ENCODE measurements around the gene EVL. TPM values are rescaled to one million over a fixed set of nuclear protein-coding genes. Genes with fewer than 3 reads are reported as not detected.
"Not testable (repeated sequence)": the region's sequence is repeated elsewhere in the genome, so short reads cannot be mapped to it uniquely, and the experiment has no call there.

EVL gene
- total RNA-seq, 4 donors from 2014 or later, result 22.8 to 86.4 (median 45.2) TPM

DNA sequence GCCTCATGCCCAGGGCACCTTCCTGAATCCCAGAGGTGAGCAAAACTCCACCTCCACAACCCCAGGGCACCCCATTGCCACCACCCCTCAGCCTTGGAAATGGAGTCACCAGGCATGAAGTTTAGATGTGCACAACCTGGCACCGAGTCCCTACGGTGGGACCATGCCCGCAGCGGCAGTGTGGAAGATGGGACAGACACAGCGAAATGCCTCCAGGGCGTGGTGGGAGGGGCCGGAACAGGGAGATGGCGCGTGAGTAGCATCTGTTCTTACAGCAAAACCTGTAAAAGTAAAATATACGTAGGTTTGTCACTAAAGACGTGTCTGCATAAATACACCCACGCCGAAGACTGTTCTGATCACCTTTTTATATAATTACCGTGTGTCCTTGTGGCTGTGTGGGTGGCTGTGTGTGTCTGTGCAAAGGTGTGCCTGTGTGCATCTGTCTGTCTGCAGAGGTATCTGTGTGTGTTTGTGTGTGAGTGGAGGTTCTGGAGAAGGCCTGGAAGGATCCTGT lies 111.6 kb downstream of the EVL start:
- Histone ChIP-seq H3K4me1 (peaks cover 0 to 6% (median 2%) of the 10 kb centered on the region in 4 donors), H3K27ac (no peak overlapping the region), H3K27me3 (no peaks in the 10 kb centered on the region), H3K9me3 (no peaks in the 10 kb centered on the region), H3K36me3 (no peaks in the 10 kb centered on the region), H3K4me3 (no peak overlapping the region)
- 73 to 88% methylated on average over 3 to 14 of the region's 14 CpGs for WGBS, 2 donors (ENCODE audit: low coverage in 1 of 2)
- no peak for DNase-seq
- TF ChIP-seq POLR2A (IDR thresholded peaks at IDR 0.05), result no peak
- in situ Hi-C loops (cut with MboI; ENCODE audit: low pct_ligation_motif_present in 1 of 4, low pct_unique_long_range_greater_than_20kb in 1 of 4, low sequenced_read_pairs in 3 of 4) (loop anchor here in 2 of 4 donors (25.0 kb wide), 1 partner anchor 190 kb away; no protein-coding TSS in a partner anchor), intact Hi-C loops (cut with DNase I; ENCODE audit: low total_unique reads) (no loop called here)

DNA sequence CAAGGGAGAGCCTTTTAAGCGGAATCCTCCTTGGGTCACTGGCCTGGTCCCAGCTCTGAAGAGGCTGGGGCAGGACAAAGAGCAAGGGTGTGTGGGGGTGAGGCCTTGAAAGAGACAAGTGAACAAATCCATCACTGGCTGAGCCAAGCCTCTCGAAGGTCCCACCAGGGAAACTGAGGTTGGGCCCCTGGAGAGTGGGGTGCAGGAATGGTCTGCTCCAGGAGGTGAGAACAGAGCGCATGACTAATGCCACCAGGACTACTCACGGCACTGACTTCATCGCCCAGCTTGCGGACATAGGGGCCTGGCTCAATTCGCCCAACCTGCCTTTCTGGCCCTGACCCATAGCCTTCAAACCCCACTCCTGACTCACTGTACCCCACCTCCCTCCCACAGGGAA lies 113.5 kb downstream of the EVL start:
- H3K27ac ChIP-seq, result no peak overlapping the region
- H3K9me3 ChIP-seq, result no peaks in the 10 kb centered on the region
- no peak overlapping the region for H3K4me3 ChIP-seq
- peaks cover 0 to 6% (median 2%) of the 10 kb centered on the region in 4 donors for H3K4me1 ChIP-seq
- no peaks in the 10 kb centered on the region for H3K36me3 ChIP-seq
- in situ Hi-C loops (cut with MboI; ENCODE audit: low pct_ligation_motif_present in 1 of 4, low pct_unique_long_range_greater_than_20kb in 1 of 4, low sequenced_read_pairs in 3 of 4), result loop anchor here in 2 of 4 donors (25.0 kb wide), 1 partner anchor 191 kb away; no protein-coding TSS in a partner anchor
- TF ChIP-seq POLR2A (IDR thresholded peaks at IDR 0.05) (no peak), EP300 (IDR thresholded peaks at IDR 0.05; ENCODE audit: low read depth) (no peak), POLR2AphosphoS5 (IDR thresholded peaks at IDR 0.05) (no peak)
- TF ChIP-seq, protein P1, sequence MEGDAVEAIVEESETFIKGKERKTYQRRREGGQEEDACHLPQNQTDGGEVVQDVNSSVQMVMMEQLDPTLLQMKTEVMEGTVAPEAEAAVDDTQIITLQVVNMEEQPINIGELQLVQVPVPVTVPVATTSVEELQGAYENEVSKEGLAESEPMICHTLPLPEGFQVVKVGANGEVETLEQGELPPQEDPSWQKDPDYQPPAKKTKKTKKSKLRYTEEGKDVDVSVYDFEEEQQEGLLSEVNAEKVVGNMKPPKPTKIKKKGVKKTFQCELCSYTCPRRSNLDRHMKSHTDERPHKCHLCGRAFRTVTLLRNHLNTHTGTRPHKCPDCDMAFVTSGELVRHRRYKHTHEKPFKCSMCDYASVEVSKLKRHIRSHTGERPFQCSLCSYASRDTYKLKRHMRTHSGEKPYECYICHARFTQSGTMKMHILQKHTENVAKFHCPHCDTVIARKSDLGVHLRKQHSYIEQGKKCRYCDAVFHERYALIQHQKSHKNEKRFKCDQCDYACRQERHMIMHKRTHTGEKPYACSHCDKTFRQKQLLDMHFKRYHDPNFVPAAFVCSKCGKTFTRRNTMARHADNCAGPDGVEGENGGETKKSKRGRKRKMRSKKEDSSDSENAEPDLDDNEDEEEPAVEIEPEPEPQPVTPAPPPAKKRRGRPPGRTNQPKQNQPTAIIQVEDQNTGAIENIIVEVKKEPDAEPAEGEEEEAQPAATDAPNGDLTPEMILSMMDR (IDR thresholded peaks at IDR 0.05), result no peak
- no peak for DNase-seq
- 98% methylated on average over 7 of the region's 7 CpGs; no CpG with 5 or more reads in 1 of the 2 donors for WGBS, 2 donors (ENCODE audit: low coverage in 1 of 2)
- H3K27me3 ChIP-seq, result no peaks in the 10 kb centered on the region
- intact Hi-C loops (cut with DNase I; ENCODE audit: low total_unique reads), result no loop called here

DNA sequence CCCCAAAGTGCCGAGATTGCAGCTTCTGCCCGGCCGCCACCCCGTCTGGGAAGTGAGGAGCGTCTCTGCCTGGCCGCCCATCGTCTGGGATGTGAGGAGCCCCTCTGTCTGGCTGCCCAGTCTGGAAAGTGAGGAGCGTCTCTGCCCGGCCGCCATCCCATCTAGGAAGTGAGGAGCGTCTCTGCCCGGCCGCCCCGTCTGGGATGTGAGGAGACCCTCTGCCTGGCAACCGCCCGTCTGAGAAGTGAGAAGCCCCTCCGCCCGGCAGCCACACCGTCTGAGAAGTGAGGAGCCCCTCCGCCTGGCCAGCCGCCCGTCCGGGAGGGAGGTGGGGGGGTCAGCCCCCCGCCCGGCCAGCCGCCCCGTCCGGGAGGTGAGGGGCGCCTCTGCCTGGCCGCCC lies 115.4 kb downstream of the EVL start:
- H3K27ac ChIP-seq; H3K4me3 ChIP-seq; DNase-seq; H3K36me3 ChIP-seq; H3K4me1 ChIP-seq; intact Hi-C loops (cut with DNase I; ENCODE audit: low total_unique reads); H3K9me3 ChIP-seq; H3K27me3 ChIP-seq: not testable (repeated sequence)
- in situ Hi-C loops (cut with MboI; ENCODE audit: low pct_ligation_motif_present in 1 of 4, low pct_unique_long_range_greater_than_20kb in 1 of 4, low sequenced_read_pairs in 3 of 4), result loop anchor here in 2 of 4 donors (25.0 kb wide), 1 partner anchor 193 kb away; no protein-coding TSS in a partner anchor
- WGBS, 2 donors (ENCODE audit: low coverage in 1 of 2), result 100% methylated on average over 8 of the region's 30 CpGs; no CpG with 5 or more reads in 1 of the 2 donors

DNA sequence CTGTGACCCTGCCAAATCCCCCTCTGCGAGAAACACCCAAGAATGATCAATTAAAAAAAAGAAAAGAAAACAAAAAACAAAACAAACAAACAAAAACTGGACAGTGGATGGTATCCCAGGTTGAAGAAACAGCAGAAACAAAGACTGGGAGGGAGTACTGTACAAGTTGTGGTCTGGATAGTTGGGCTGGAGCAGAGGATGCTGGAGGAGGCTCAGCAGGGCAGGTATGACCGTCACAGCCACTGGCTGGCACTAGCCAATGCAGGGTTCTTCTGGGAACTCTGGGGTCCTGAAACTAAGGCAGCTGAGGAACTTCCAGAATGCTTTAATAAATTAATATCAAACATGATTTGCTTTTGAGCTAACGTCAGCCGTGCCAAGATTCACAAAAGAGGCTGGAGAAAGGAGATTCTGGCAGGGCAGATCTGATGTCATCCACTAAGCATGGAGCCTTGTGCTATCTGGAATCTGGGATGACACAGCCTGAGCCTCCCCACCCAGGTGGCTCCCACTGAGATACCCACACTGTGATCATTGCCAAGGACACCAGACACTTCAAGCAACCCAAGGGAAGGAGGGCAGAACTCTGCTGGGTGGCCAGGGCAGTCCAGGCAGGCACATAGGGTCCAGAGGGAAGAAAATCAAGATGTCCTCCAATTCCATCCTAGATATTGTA lies 116.8 kb downstream of the EVL start:
- H3K4me1 ChIP-seq; H3K27me3 ChIP-seq; H3K36me3 ChIP-seq; H3K9me3 ChIP-seq; DNase-seq; H3K27ac ChIP-seq; intact Hi-C loops (cut with DNase I; ENCODE audit: low total_unique reads); H3K4me3 ChIP-seq: not testable (repeated sequence)
- WGBS, 2 donors (ENCODE audit: low coverage in 1 of 2), result 86% methylated on average over 4 of the region's 4 CpGs; no CpG with 5 or more reads in 1 of the 2 donors
- in situ Hi-C loops (cut with MboI; ENCODE audit: low pct_ligation_motif_present in 1 of 4, low pct_unique_long_range_greater_than_20kb in 1 of 4, low sequenced_read_pairs in 3 of 4), result loop anchor here in 2 of 4 donors (25.0 kb wide), 1 partner anchor 195 kb away; no protein-coding TSS in a partner anchor

DNA sequence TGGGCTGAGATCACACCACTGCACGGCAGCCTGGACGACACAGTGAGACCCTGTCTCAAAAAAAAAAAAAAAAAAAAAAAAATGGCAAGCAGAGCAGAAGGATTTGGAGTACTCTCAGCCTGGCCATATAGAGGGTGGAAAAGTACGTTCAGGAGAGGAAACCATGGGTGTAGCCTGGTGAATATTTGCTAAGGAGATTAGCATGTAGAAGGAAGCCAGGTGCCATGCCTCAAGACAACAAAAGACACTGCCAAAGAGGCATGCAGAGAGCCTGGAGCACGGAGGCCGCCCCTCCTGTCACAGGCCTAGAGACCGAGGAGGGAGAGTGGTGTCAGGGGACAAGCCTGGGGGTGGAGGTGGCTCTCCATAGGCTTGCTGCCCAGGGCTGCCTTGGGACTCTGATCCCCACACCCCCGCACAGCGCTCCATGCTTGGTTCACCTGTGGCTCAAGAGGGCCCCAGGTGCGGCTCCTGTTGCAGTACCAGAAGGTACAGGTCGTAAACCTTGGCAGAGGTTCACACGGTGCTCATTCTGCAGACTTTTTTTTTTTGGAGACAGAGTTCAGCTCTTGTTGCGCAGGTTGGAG lies 122.1 kb downstream of the EVL start:
- TF ChIP-seq, protein P1 (IDR thresholded peaks at IDR 0.05), result no peak
- TF ChIP-seq EP300 (IDR thresholded peaks at IDR 0.05; ENCODE audit: low read depth) (no peak), POLR2AphosphoS5 (IDR thresholded peaks at IDR 0.05) (no peak), POLR2A (IDR thresholded peaks at IDR 0.05) (no peak)
- no peaks in the 10 kb centered on the region for H3K9me3 ChIP-seq
- in situ Hi-C loops (cut with MboI; ENCODE audit: low pct_ligation_motif_present in 1 of 4, low pct_unique_long_range_greater_than_20kb in 1 of 4, low sequenced_read_pairs in 3 of 4) (loop anchor here (5.0 to 25.0 kb wide), 2 partner anchors 200 to 205 kb away; no protein-coding TSS in a partner anchor), intact Hi-C loops (cut with DNase I; ENCODE audit: low total_unique reads) (no loop called here)
- no peaks in the 10 kb centered on the region for H3K36me3 ChIP-seq
- H3K4me3 ChIP-seq, result no peak overlapping the region
- peaks cover 4 to 33% (median 22%) of the 10 kb centered on the region in 4 donors for H3K4me1 ChIP-seq
- WGBS, 2 donors (ENCODE audit: low coverage in 1 of 2), result 33 to 53% methylated on average over 1 to 12 of the region's 12 CpGs
- H3K27me3 ChIP-seq, result no peaks in the 10 kb centered on the region
- H3K27ac ChIP-seq, result peak overlapping the region; percentile 30 to 73 (median 46)
- DNase-seq, result peak; percentile 58
